Neural progenitor cell (in vitro differentiated cells): ENCODE measurements around the gene CAPN2. TPM values are rescaled to one million over a fixed set of nuclear protein-coding genes. Genes with fewer than 3 reads are reported as not detected.

Experiments
- DNase-seq: peaks from one replicate; pipeline ENCODE4 v3.0.0-alpha.2; 2016; ENCODE audit warnings: low spot score
- H2AFZ ChIP-seq: fragments of 200-600 bp; sonication (generic); replicated peaks from 2 replicates; pipeline ENCODE4 v1.6.1; 2016; ENCODE audit warnings: antibody characterized with exemption
- H3F3A ChIP-seq: fragments of 200-600 bp; sonication (generic); 2 replicates; pipeline ENCODE4 v1.6.1; 2016; ENCODE audit warnings: antibody characterized with exemption, low read depth
- H3K27ac ChIP-seq: fragments of 200-600 bp; sonication (generic); 2 replicates; pipeline ENCODE4 v1.5.1; 2016; ENCODE audit warnings: mild to moderate bottlenecking
- H3K27me3 ChIP-seq: fragments of 200-600 bp; sonication (generic); 2 replicates; pipeline ENCODE4 v1.6.1; 2016; ENCODE audit warnings: mild to moderate bottlenecking, moderate library complexity
- H3K36me3 ChIP-seq: fragments of 200-600 bp; sonication (generic); 2 replicates; pipeline ENCODE4 v1.5.1; 2016
- H3K4me1 ChIP-seq: fragments of 200-600 bp; sonication (generic); 2 replicates; pipeline ENCODE4 v1.6.1; 2016; ENCODE audit warnings: mixed run types
- H3K4me2 ChIP-seq: fragments of 200-600 bp; sonication (generic); 2 replicates; pipeline ENCODE4 v1.6.1; 2016
- H3K4me3 ChIP-seq: fragments of 200-600 bp; sonication (generic); 2 replicates; pipeline ENCODE4 v1.5.1; 2016
- H3K79me2 ChIP-seq: fragments of 200-600 bp; sonication (generic); 2 replicates; pipeline ENCODE4 v1.6.1; 2016; ENCODE audit warnings: low read depth
- H3K9ac ChIP-seq: fragments of 200-600 bp; sonication (generic); 2 replicates; pipeline ENCODE4 v1.6.1; 2016
- H3K9me3 ChIP-seq: fragments of 200-600 bp; sonication (generic); 2 replicates; pipeline ENCODE4 v1.5.1; 2016; ENCODE audit warnings: low read depth
- H4K20me1 ChIP-seq: fragments of 200-600 bp; sonication (generic); 2 replicates; pipeline ENCODE4 v1.6.1; 2016; ENCODE audit warnings: low read depth
- H3K27ac Mint-ChIP-seq: 3 replicates; pipeline ENCODE4 v1.8.0; 2021; ENCODE audit warnings: mixed read lengths
- H3K27me3 Mint-ChIP-seq: 2 replicates; pipeline ENCODE4 v1.8.0; 2022; ENCODE audit warnings: low read depth, mild to moderate bottlenecking, inconsistent platforms, moderate library complexity, mixed read lengths; ENCODE audit not compliant: insufficient read depth
- H3K36me3 Mint-ChIP-seq: 3 replicates; pipeline ENCODE4 v1.8.0; 2021; ENCODE audit warnings: mixed read lengths
- H3K4me1 Mint-ChIP-seq: 3 replicates; pipeline ENCODE4 v1.8.0; 2021; ENCODE audit warnings: mixed read lengths
- H3K4me3 Mint-ChIP-seq: 3 replicates; pipeline ENCODE4 v1.8.0; 2021; ENCODE audit warnings: mild to moderate bottlenecking, moderate library complexity, mixed read lengths
- H3K9me3 Mint-ChIP-seq: 3 replicates; pipeline ENCODE4 v1.8.0; 2020; ENCODE audit warnings: mixed read lengths
- CTCF ChIP-seq: fragments of 200-600 bp; sonication (generic); IDR thresholded peaks from 2 replicates; pipeline ENCODE4 v1.5.1; 2017; ENCODE audit warnings: antibody characterized with exemption, mild to moderate bottlenecking
- EZH2 ChIP-seq: fragments of 200-600 bp; sonication (generic); IDR thresholded peaks from 2 replicates; pipeline ENCODE4 v1.6.1; 2017; ENCODE audit warnings: antibody characterized with exemption, mild to moderate bottlenecking, moderate library complexity
- EZH2phosphoT487 ChIP-seq: fragments of 200-600 bp; sonication (generic); IDR thresholded peaks from 2 replicates; pipeline ENCODE4 v1.6.1; 2017; ENCODE audit warnings: antibody characterized with exemption
- total RNA-seq: library from RNA; depleted of rRNA; stranded (reverse); fragments of >200 nt; gene quantifications from 2 replicates; pipeline ENCODE4 v1.2.3, GENCODE V29; 2015; ENCODE audit warnings: low replicate concordance

CAPN2 gene
- total RNA-seq, 1 donor from 2014 or later, result 61.7 TPM

- Mint-ChIP-seq H3K27ac (no peak overlapping the region), H3K4me1 (peaks cover 25% of the 10 kb centered on the region), H3K36me3 (peaks cover 22% of the 10 kb centered on the region), H3K27me3 (peaks cover 3% of the 10 kb centered on the region), H3K4me3 (no peak overlapping the region), H3K9me3 (no peaks in the 10 kb centered on the region)
- Histone ChIP-seq H3K4me3 (no peak overlapping the region), H3K4me2 (no peak overlapping the region), H2AFZ (no peak overlapping the region), H3K27me3 (peaks cover 6% of the 10 kb centered on the region), H3K79me2 (no peaks in the 10 kb centered on the region), H3K27ac (no peak overlapping the region), H3K9me3 (no peaks in the 10 kb centered on the region), H3K36me3 (no peaks in the 10 kb centered on the region), H3K4me1 (peaks cover 16% of the 10 kb centered on the region), H4K20me1 (peaks cover 9% of the 10 kb centered on the region), H3K9ac (no peak overlapping the region), H3F3A (peaks cover 27% of the 10 kb centered on the region)
- peak; percentile 10 for TF ChIP-seq CTCF
- TF ChIP-seq EZH2phosphoT487, result no peak
- TF ChIP-seq EZH2, result no peak
- no peak for DNase-seq
Measured at GRCh38 chr1:223717695-223718363, 5.5 kb downstream of the CAPN2 start.

- Histone ChIP-seq H3K4me3 (no peak overlapping the region), H3F3A (peaks cover 27% of the 10 kb centered on the region), H3K9ac (no peak overlapping the region), H3K9me3 (no peaks in the 10 kb centered on the region), H3K4me2 (no peak overlapping the region), H3K36me3 (no peaks in the 10 kb centered on the region), H3K27me3 (no peaks in the 10 kb centered on the region), H2AFZ (no peak overlapping the region), H4K20me1 (peaks cover 9% of the 10 kb centered on the region), H3K27ac (peak overlapping the region; percentile 4), H3K79me2 (no peaks in the 10 kb centered on the region), H3K4me1 (peaks cover 16% of the 10 kb centered on the region)
- peaks cover 17% of the 10 kb centered on the region for H3K4me1 Mint-ChIP-seq
- no peak for TF ChIP-seq EZH2
- TF ChIP-seq CTCF, result no peak
- TF ChIP-seq EZH2phosphoT487, result no peak
- no peak overlapping the region for H3K27ac Mint-ChIP-seq
- H3K36me3 Mint-ChIP-seq, result peaks cover 25% of the 10 kb centered on the region
- H3K9me3 Mint-ChIP-seq, result no peaks in the 10 kb centered on the region
- H3K27me3 Mint-ChIP-seq, result peaks cover 2% of the 10 kb centered on the region
- peak; percentile 66 for DNase-seq
- H3K4me3 Mint-ChIP-seq, result no peak overlapping the region
Measured at GRCh38 chr1:223718850-223719249, 6.5 kb downstream of the CAPN2 start.

GRCh38 chr1:223720971-223721591 lies 8.7 kb downstream of the CAPN2 start:
- Histone ChIP-seq H2AFZ (no peak overlapping the region), H3K36me3 (no peaks in the 10 kb centered on the region), H3K9me3 (no peaks in the 10 kb centered on the region), H3K79me2 (no peaks in the 10 kb centered on the region), H3K9ac (no peak overlapping the region), H3K4me1 (peaks cover 14% of the 10 kb centered on the region), H3K27ac (no peak overlapping the region), H3K27me3 (no peaks in the 10 kb centered on the region), H3F3A (peaks cover 17% of the 10 kb centered on the region), H3K4me3 (no peak overlapping the region), H4K20me1 (peaks cover 2% of the 10 kb centered on the region), H3K4me2 (no peak overlapping the region)
- Mint-ChIP-seq H3K4me1 (peaks cover 12% of the 10 kb centered on the region), H3K27me3 (peaks cover 4% of the 10 kb centered on the region), H3K36me3 (peaks cover 29% of the 10 kb centered on the region), H3K9me3 (no peaks in the 10 kb centered on the region), H3K27ac (no peak overlapping the region), H3K4me3 (no peak overlapping the region)
- TF ChIP-seq EZH2, result no peak
- TF ChIP-seq EZH2phosphoT487, result no peak
- no peak for TF ChIP-seq CTCF
- DNase-seq, result no peak
